ENCODE results near the gene IP6K2. TPM values are rescaled to one million over a fixed set of nuclear protein-coding genes. Genes with fewer than 3 reads are reported as not detected.

Gene IP6K2
- polyA plus RNA-seq, 2 of the 4 experiments (the other 2 are of a cell fraction), result 61.9 to 78.4 TPM

GRCh38 chr3:48650723-48651122, 66.3 kb downstream of the IP6K2 start:
- 100% methylated on average over 1 of the region's 12 CpGs for WGBS (ENCODE audit: missing lambda C conversion rate)
- Histone ChIP-seq H3K4me1 (peaks cover 3% of the 10 kb centered on the region; the same call in 1 of the 3 replicates), H3K4me3 (no peak overlapping the region), H3K9me3 (no peaks in the 10 kb centered on the region), H3K4me2 (no peak overlapping the region), H3K27ac (no peak overlapping the region)
- TF ChIP-seq ESRRA (IDR thresholded peaks at IDR 0.05; ENCODE audit: borderline replicate concordance, low read length) (no peak), MAZ (IDR thresholded peaks at IDR 0.05; ENCODE audit: borderline replicate concordance, low read depth, low read length) (no peak), RNF2 (IDR thresholded peaks at IDR 0.05; ENCODE audit: borderline replicate concordance, low read depth) (no peak), MYC (IDR thresholded peaks at IDR 0.05; ENCODE audit: borderline replicate concordance, low read length) (no peak), FOSL2 (IDR thresholded peaks at IDR 0.05) (no peak), FOSL2 (CRISPR knock-in tag; IDR thresholded peaks at IDR 0.05) (no peak), MAFK (IDR thresholded peaks at IDR 0.05; ENCODE audit: partially characterized antibody) (no peak)
- ATAC-seq, result no peak
- FAIRE-seq, result no peak
- POLR2A ChIA-PET, result no interaction called here
- no peak for DNase-seq (ENCODE audit: low read depth in 1 of 2, low spot score in 1 of 2)
- CTCF ChIA-PET, result interaction anchor here (0.7 kb wide), 1 partner anchor 14 kb away, joined by 3 read pairs; no protein-coding TSS in a partner anchor

GRCh38 chr3:48648188-48648850, 68.7 kb downstream of the IP6K2 start:
- DNase-seq (ENCODE audit: low read depth in 1 of 2, low spot score in 1 of 2), result no peak
- no peak for TF ChIP-seq SMC3 (IDR thresholded peaks at IDR 0.05)
- TF ChIP-seq FOXS1 (CRISPR knock-in tag; IDR thresholded peaks at IDR 0.05), result no peak
- TF ChIP-seq BHLHE40 (IDR thresholded peaks at IDR 0.05; ENCODE audit: low read depth, low read length), result no peak
- no peak for TF ChIP-seq MAZ (IDR thresholded peaks at IDR 0.05; ENCODE audit: borderline replicate concordance, low read depth, low read length)
- TF ChIP-seq JUN (IDR thresholded peaks at IDR 0.05), result no peak
- TF ChIP-seq MYC (IDR thresholded peaks at IDR 0.05; ENCODE audit: borderline replicate concordance, low read length), result no peak
- TF ChIP-seq HOXB5 (CRISPR knock-in tag; IDR thresholded peaks at IDR 0.05), result no peak
- TF ChIP-seq JUNB (IDR thresholded peaks at IDR 0.05), result no peak
- TF ChIP-seq ELK1 (IDR thresholded peaks at IDR 0.05; ENCODE audit: low read depth, low read length), result no peak
- no peak for TF ChIP-seq KDM1A (IDR thresholded peaks at IDR 0.05; ENCODE audit: low read depth)
- TF ChIP-seq RFX5 (IDR thresholded peaks at IDR 0.05), result no peak
- Histone ChIP-seq H3K27ac (no peak overlapping the region), H3K4me1 (no peaks in the 10 kb centered on the region), H3K4me3 (no peak overlapping the region), H3K9me3 (no peaks in the 10 kb centered on the region), H3K4me2 (no peak overlapping the region)
- ChIA-PET CTCF (interaction anchor here (2.6 kb wide), 1 partner anchor 13 kb away, joined by 5 read pairs; the partner anchor contains the start of gene SLC26A6), POLR2A (no interaction called here)
- WGBS (ENCODE audit: missing lambda C conversion rate), result 96% methylated on average over 7 of the region's 15 CpGs
- ATAC-seq, result no peak
- no peak for FAIRE-seq

- H3K4me3 ChIP-seq, result no peak overlapping the region
- 82% methylated on average over 9 of the region's 9 CpGs for WGBS (ENCODE audit: missing lambda C conversion rate)
- no peak overlapping the region for H3K27ac ChIP-seq
- no peaks in the 10 kb centered on the region for H3K9me3 ChIP-seq
- no peaks in the 10 kb centered on the region for H3K4me1 ChIP-seq
- POLR2A ChIA-PET, result no interaction called here
- no peak for DNase-seq (ENCODE audit: low read depth in 1 of 2, low spot score in 1 of 2)
- no peak overlapping the region for H3K4me2 ChIP-seq
- CTCF ChIA-PET, result interaction anchor here (2.6 kb wide), 1 partner anchor 13 kb away, joined by 5 read pairs; the partner anchor contains the start of gene SLC26A6
- ATAC-seq, result no peak
- FAIRE-seq, result no peak
- TF ChIP-seq MAFK (IDR thresholded peaks at IDR 0.05; ENCODE audit: partially characterized antibody) (no peak), GATA3 (IDR thresholded peaks at IDR 0.05; ENCODE audit: borderline replicate concordance) (no peak), CEBPB (IDR thresholded peaks at IDR 0.05) (no peak), FOSL2 (IDR thresholded peaks at IDR 0.05) (no peak), FOSL2 (CRISPR knock-in tag; IDR thresholded peaks at IDR 0.05) (no peak), CTCF (IDR thresholded peaks at IDR 0.05) (no peak), TFCP2L1 (CRISPR knock-in tag; IDR thresholded peaks at IDR 0.05) (no peak), JUN (IDR thresholded peaks at IDR 0.05) (no peak), RFX5 (IDR thresholded peaks at IDR 0.05) (no peak), ZC3H11A (IDR thresholded peaks at IDR 0.05) (no peak), HEYL (CRISPR knock-in tag; IDR thresholded peaks at IDR 0.05) (no peak), TP53 (CRISPR knock-in tag; IDR thresholded peaks at IDR 0.05) (no peak), REST (IDR thresholded peaks at IDR 0.05) (no peak), RAD21 (conservative IDR thresholded peaks at IDR 0.05 in 1 of 2, IDR thresholded peaks at IDR 0.05 in 1 of 2) (no peak), RCOR1 (IDR thresholded peaks at IDR 0.05; ENCODE audit: low read depth, low read length) (no peak), FOSB (CRISPR knock-in tag; IDR thresholded peaks at IDR 0.05) (no peak), NR3C1 (IDR thresholded peaks at IDR 0.05) (no peak), EP300 (IDR thresholded peaks at IDR 0.05) (no peak), KDM1A (IDR thresholded peaks at IDR 0.05; ENCODE audit: low read depth) (no peak)
Observed at GRCh38 chr3:48647714-48648113, 69.3 kb downstream of the IP6K2 start.
